Effector memory CD4-positive, alpha-beta T cell (primary cell): Measurements from ENCODE around the gene CACNB1.

Experiments
- DNase-seq, 3 donors: peaks; one replicate each; pipeline ENCODE4 v3.0.0-alpha.2; 2020
- H3K27ac ChIP-seq: 2 replicates; pipeline ENCODE4 v1.7.0; 2013; ENCODE audit warnings: mild to moderate bottlenecking, low read length, moderate library complexity; ENCODE audit not compliant: insufficient read depth, poor library complexity, severe bottlenecking
- H3K27me3 ChIP-seq: replicated peaks from 2 replicates; pipeline ENCODE4 v1.7.0; 2013; ENCODE audit warnings: mild to moderate bottlenecking, low read length; ENCODE audit not compliant: insufficient read depth, control insufficient read depth, poor library complexity, severe bottlenecking
- H3K36me3 ChIP-seq: 2 replicates; pipeline ENCODE4 v1.7.0; 2013; ENCODE audit warnings: mild to moderate bottlenecking, low read length, moderate library complexity; ENCODE audit not compliant: control insufficient read depth, insufficient read depth
- H3K4me1 ChIP-seq: 2 replicates; pipeline ENCODE4 v1.7.0; 2013; ENCODE audit warnings: low read length, mild to moderate bottlenecking; ENCODE audit not compliant: control insufficient read depth, insufficient read depth, poor library complexity, severe bottlenecking
- H3K4me3 ChIP-seq: 2 replicates; pipeline ENCODE4 v1.7.0; 2013; ENCODE audit warnings: low read length, low read depth, mild to moderate bottlenecking; ENCODE audit not compliant: insufficient read depth, poor library complexity, severe bottlenecking
- H3K9me3 ChIP-seq: 2 replicates; pipeline ENCODE4 v1.7.0; 2013; ENCODE audit warnings: mild to moderate bottlenecking, low read length, moderate library complexity; ENCODE audit not compliant: control insufficient read depth
- total RNA-seq, 3 donors: gene quantifications; one replicate each; lab custom pipeline; 2026; lab: John Stamatoyannopoulos, UW

The CACNB1 gene
- 11.4 to 30.4 (median 28.8) reads per million in 3 donors for total RNA-seq

DNA sequence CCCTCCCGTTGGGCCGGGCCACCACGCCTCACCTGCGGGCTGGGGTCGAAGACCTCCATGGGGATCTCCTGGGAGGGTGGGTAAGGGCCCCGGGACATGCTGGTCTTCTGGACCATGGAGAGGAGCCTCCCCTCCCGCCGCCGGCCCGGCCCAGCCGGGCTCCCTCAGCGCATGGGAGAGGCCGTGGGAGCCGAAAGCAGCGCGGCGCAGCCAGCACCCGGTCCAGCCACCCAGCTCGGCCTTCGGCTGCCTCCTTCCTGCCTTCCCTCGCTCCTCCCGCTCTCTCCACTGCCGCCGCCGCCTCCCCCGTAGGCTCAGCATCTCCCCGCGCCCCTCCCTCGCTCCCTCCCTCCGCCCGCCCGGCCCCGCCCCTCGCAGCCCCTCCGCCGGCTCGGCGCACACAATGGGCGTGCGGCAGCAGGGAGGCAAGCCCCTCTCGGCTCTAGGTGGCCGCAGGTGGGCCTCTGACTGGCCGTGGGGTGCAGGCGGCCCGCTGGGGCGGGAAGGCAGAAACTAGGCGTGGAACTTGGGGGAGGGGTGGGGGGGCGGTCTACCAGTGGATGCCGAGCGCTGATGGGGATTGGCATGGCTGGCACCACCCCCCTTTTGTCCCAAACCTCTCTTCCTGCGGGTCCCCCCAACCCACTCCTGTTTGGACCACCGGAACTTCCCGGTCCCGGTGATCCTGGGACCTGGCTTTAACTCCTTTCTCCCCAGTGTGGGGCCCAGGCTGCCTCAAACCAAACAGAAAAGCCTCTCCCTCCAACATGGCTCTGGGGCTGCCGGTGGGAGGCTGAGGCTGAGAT lies at the start of gene CACNB1:
TSS of gene CACNB1 (minus strand) at position 290 of the 806 bp plus-strand sequence. CDS start at position 116, 174 bp downstream.
- H3K4me1 ChIP-seq = peaks cover 42% of the 10 kb centered on the region

GRCh38 chr17:39246274-39246673 lies 48.8 kb upstream of the CACNB1 start:
- Histone ChIP-seq H3K36me3 (no peaks in the 10 kb centered on the region), H3K4me3 (no peak overlapping the region), H3K27me3 (no peaks in the 10 kb centered on the region), H3K27ac (no peak overlapping the region), H3K4me1 (peaks cover 7% of the 10 kb centered on the region), H3K9me3 (no peaks in the 10 kb centered on the region)
- no peak for DNase-seq

More for the DNA sequence above, at the start of gene CACNB1:
- Histone ChIP-seq H3K36me3 (peaks cover 9% of the 10 kb centered on the region), H3K4me3 (peak within 1 kb of the TSS; percentile 74), H3K9me3 (no peaks in the 10 kb centered on the region), H3K27ac (peak within 1 kb of the TSS; percentile 54), H3K27me3 (no peaks in the 10 kb centered on the region)
- peak; percentile 56 to 67 (median 62) for DNase-seq

GRCh38 chr17:39244600-39245570 lies 47.4 kb upstream of the CACNB1 start:
- DNase-seq = peak; percentile 65 to 78 (median 65)
- Histone ChIP-seq H3K4me1 (peaks cover 8% of the 10 kb centered on the region), H3K36me3 (no peaks in the 10 kb centered on the region), H3K9me3 (no peaks in the 10 kb centered on the region), H3K27me3 (no peaks in the 10 kb centered on the region), H3K4me3 (no peak overlapping the region), H3K27ac (no peak overlapping the region)

DNA sequence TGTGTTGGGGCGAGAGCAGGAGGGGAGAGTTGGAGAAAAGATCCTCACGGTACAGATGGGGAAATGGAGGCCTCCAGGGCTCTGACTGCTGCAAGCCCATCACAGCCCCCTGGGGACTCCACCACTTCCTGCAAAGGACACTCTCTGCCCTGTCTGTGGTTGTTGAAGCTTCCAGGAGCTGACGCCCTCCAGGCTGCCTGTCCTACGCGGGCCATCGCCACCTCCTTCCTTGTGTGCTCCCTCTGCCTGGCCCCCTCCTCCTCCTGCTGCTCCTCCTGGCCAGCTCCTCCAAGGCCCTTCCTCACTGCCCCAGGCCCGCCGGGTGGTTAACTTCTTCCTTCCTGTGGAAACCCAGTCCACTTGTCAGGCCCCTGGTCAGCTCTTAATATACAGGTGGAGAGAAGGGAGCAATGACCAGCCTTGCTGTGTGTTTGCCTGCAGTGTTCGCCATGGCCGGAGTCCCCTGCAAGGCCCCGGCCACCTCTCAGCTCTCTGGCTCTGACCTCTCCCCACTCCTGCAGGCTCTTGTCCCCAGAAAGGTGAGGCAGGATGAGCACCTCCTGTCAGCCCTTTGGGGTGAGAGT lies 46.6 kb upstream of the CACNB1 start:
- peaks cover 15% of the 10 kb centered on the region for H3K4me1 ChIP-seq
- no peak overlapping the region for H3K4me3 ChIP-seq
- no peaks in the 10 kb centered on the region for H3K36me3 ChIP-seq
- no peaks in the 10 kb centered on the region for H3K27me3 ChIP-seq
- no peaks in the 10 kb centered on the region for H3K9me3 ChIP-seq
- no peak for DNase-seq
- H3K27ac ChIP-seq = no peak overlapping the region

DNA sequence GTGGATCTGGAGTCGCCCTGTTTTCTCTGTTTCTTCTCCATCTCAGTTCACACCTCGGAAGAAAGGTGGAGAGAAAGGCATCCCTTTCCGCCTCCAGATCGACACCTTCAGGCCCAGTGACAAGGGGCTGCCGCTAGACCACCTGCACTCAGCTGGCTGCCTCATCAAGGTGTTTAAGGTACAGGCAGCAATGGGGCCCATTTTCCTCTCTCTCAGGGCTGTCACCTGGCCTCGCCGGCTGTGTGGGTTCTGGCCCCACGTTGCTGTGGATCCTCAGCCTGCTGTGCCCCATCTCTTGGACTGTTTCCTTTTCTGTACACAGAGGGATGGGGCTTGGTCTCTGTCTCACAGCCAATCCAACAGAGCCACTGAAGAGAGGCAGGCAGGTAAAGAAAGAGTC lies 45.7 kb upstream of the CACNB1 start:
- no peaks in the 10 kb centered on the region for H3K27me3 ChIP-seq
- no peaks in the 10 kb centered on the region for H3K36me3 ChIP-seq
- H3K4me1 ChIP-seq = peaks cover 19% of the 10 kb centered on the region
- H3K4me3 ChIP-seq = no peak overlapping the region
- H3K27ac ChIP-seq = no peak overlapping the region
- no peak for DNase-seq
- H3K9me3 ChIP-seq = no peaks in the 10 kb centered on the region

DNA sequence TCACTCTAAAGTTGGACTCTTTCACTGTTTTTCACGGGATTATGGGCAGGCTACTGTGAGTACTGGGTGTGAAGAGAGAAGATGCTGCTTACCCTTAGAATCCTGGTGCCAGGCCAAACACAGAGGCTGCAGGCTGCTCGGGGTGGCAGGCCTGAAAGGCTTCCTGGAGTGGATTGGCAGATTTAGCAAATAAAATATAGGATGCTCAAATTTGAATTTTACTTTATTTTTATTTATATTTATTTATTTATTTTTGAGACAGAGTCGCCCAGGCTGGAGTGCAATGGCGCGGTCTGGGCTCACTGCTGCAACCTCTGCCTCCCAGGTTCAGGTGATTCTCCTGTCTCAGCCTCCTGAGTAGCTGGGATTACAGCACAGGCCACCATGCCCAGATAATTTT lies 43.2 kb upstream of the CACNB1 start:
- DNase-seq = no peak
- Histone ChIP-seq H3K4me1 (peaks cover 33% of the 10 kb centered on the region), H3K36me3 (no peaks in the 10 kb centered on the region)

DNA sequence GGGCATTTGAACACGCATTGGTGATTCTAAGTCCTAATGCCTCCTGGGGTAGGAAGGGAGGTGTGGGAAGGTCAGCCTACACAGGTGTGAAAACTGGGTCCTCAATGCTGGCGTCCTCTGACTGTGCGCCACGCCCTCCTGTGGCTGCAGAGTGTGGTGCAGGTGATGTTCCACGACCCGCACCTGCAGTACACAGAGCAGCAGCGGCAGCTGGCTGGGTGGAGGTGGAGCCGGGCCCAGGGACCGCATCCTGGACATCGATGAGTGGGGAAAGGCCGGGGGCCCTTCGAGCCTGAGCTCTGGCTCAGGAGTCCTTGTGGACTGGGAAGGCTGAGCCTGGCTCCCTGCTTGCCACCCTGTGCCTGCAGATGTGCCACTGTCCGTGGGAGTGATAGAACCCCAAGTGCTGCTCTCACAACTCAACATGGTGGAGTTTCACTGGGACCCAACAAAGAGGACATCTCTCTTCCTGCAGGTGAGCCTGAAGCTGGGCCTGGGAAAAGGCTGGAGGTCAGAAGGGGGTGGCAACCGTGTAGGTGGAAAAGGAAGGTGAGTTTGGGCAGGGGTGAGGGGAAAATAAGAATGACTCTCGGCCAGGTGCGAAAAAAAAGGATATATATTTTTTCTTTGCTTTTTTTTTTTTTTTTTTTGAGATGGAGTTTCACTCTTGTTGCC lies 42.3 kb upstream of the CACNB1 start:
- Histone ChIP-seq H3K4me3 (no peak overlapping the region), H3K27ac (no peak overlapping the region), H3K36me3 (no peaks in the 10 kb centered on the region), H3K27me3 (no peaks in the 10 kb centered on the region), H3K9me3 (no peaks in the 10 kb centered on the region), H3K4me1 (peaks cover 31% of the 10 kb centered on the region)
- peak; percentile 38 to 59 (median 51) for DNase-seq

More for the DNA sequence above, 43.2 kb upstream of the CACNB1 start:
- Histone ChIP-seq H3K4me3 (no peak overlapping the region), H3K27me3 (no peaks in the 10 kb centered on the region), H3K9me3 (no peaks in the 10 kb centered on the region), H3K27ac (no peak overlapping the region)

DNA sequence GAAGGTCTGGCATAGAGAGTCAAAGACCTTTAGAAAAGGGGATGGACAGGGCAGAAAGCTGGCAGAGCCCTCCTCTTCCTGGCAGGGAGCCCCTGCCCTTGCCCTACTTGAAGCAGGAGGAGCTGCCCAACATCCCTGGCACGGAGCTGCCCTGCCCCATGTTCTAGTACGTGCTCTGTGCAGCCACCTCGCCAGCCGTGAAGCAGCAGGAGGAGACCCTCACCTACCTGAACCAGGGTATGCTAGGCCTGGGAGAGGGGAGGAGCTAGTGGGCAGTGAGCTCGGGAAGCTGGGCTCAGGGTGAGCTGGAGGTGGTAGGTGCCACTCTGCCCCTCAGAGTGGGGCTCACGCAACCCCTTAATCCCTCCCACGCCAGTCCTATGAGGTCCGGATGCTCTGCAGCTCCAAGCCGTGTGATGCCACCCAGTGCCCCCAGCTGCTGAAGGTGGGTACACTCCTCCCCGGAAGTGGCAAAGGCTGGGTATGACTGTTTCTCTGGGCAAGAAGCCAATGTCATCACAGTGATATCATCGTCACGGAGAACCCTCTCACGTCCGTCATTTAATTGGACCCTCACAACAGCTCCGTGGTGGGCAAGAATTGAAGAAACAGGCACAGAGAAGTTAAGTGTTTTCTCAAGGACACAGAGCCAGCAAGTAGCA lies 41.0 kb upstream of the CACNB1 start:
- peak; percentile 71 to 78 (median 75) for DNase-seq
- Histone ChIP-seq H3K4me3 (no peak overlapping the region), H3K27me3 (no peaks in the 10 kb centered on the region)

DNA sequence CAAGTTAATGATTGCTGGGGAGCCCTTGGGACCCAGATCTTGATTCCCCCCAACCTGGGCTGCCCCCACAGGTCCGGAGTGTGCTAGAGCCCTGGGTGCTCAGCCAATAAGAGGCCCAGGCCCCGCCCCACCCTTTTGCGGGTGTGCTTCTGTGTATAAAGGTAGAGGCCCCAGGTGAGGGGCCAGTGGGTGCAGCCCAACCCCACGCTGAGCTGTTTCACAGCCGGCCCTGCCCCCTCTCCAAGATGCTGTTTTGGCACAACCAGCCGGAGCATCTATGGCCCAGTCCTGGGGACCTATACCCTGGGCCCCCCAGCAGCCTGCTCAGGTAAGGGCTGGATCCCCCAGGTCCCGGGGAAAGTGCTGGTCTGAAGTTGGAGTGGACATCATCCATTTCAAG lies 40.1 kb upstream of the CACNB1 start:
- Histone ChIP-seq H3K36me3 (no peaks in the 10 kb centered on the region), H3K27me3 (no peaks in the 10 kb centered on the region), H3K4me3 (no peak overlapping the region), H3K27ac (peak overlapping the region; percentile 53), H3K9me3 (no peaks in the 10 kb centered on the region), H3K4me1 (peaks cover 26% of the 10 kb centered on the region)
- no peak for DNase-seq

More for the DNA sequence above, 41.0 kb upstream of the CACNB1 start:
- H3K9me3 ChIP-seq = no peaks in the 10 kb centered on the region
- H3K27ac ChIP-seq = peak overlapping the region; percentile 53
- H3K36me3 ChIP-seq = no peaks in the 10 kb centered on the region
- H3K4me1 ChIP-seq = peaks cover 26% of the 10 kb centered on the region
